NCI-H82 treated with DMSO at 0.1 percent for 48 hours (cell line): ENCODE measurements around the gene EAF1.
"Not testable (repeated sequence)": the region's sequence is repeated elsewhere in the genome, so short reads cannot be mapped to it uniquely, and the experiment has no call there.

ENCODE experiments used
- DNase-seq: peaks from one replicate; lab custom pipeline; 2025; ENCODE audit not compliant: unreplicated experiment; lab: John Stamatoyannopoulos, UW

The EAF1 gene

DNA sequence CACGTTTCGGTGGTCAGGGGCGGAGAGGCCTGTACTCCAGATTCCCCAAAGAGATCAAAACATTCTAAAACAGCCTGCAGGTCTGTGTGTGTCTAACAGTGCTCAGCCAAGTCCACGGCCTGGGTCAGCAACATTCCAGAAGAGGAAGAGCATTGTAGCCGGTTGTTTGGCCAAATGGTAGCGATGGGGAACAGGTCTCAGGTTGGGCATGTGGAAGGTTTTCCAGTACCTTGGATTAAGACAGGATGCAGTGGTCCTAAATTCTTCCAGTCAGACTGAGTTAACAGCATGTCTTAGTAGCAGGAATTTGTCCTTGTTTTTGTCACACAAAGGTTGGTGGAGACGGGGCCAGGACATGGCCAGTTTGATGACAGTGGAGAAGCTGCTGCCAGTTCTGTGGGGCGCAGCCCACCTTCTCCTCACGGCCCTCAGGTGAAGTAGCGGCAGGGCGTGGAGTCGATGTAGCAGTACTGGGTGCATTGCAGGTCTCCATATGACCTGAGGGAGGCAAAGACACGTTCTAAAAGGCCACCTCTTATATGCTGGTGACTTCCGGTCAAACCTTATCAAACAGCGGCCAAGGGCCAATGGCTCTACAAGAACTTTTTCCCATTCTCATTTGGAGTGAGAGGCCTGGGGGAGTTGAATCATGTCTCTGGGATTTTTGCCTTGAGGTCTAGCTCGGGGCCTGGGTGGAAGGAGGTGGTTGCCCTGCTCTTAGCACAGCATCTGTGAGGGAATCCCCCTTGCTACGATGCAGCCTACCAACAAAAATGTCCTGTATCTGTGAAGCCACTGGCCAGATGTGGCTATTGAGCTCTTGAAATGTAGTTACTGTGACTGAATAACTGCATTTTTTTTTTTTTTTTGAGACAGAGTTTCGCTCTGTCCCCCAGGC is 24.1 kb downstream of the EAF1 start:
- no peak for DNase-seq

DNA sequence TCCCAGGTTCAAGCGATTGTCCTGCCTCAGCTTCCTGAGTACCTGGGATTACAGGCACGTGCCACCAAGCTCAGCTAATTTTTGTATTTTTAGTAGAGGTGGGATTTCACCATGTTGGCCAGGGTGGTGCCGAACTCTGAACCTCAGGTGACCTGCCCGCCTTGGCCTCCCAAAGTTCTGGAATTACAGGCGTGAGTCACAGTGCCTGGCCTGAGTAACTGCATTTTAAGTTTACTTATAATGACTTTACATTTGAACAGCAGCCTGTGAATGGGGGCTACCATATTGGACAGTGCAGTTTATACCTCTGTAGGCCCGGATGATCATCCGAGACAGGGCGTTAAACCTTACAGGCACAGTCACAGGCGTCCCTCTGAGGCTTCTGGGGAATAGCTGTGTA is 24.8 kb downstream of the EAF1 start:
- no peak for DNase-seq

DNA sequence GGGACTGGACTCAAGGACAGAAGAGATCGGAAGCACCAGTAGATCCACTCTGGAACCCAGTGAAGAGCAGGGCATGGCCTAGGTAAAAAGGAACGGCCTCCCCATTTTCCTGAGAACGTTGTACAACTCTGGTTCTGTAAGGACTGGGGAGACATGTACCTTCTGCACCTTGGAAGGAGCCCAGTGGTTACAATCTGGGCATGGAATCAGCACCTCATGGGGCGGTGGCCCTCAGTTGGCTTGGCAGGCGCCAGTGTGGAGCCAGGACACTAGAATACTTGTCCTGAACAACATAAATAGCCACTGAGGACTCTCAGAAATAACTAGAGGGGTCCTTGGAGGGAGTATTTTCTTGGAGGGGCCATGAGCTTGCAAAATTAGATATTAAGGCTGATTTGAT is 25.6 kb downstream of the EAF1 start:
- no peak for DNase-seq

- no peak for DNase-seq
Observed at GRCh38 chr3:15453501-15453900, 26.1 kb downstream of the EAF1 start.

DNA sequence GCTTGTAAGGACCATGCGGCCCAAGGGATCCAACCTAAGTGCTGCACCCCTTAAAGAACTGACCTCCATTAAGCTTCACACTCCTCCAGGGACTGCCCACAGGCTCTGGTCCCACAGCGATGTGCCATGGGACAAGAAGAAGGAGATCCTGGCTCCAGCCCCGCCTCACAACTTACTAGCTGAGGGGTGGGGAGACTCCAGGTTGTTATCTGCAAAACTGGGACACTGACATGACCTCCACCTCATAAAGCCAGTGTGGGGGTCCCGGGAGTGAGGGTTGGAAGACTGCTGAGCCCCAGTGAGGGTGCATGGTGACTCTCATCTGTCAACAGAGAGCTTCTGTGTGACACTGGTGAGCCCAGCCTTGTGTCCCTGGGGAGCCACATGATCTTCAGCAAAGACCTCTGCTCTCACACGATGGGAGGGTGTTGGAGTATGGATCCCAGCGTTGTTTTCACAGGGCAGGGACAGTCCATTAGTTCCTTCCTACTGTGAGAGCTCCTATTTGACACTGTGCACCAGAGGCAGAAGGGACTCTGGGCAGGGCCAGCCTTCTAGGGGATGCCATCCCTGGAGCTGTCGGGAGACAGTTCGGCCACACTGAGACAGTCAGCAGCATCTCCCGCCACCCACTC is 26.7 kb downstream of the EAF1 start:
- DNase-seq = no peak

DNA sequence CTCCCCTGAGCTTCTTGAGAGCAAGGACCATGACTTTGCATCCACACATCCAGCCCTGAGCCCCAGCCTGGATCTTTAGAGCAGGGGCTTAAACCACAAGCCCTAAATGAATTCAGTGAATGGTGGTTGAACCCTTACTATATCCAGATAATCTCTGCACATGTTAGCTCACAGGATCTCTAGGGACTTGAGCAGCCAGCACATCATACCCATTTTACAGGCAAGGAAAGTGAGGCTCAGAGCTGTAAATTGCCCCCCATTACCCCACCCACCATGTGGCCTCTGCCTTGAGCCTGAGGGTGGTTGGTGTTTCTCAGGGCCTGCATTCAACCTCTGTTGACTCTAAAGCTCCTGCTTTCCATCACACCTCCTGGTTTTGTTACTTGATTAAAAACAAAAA is 27.6 kb downstream of the EAF1 start:
- no peak for DNase-seq

DNA sequence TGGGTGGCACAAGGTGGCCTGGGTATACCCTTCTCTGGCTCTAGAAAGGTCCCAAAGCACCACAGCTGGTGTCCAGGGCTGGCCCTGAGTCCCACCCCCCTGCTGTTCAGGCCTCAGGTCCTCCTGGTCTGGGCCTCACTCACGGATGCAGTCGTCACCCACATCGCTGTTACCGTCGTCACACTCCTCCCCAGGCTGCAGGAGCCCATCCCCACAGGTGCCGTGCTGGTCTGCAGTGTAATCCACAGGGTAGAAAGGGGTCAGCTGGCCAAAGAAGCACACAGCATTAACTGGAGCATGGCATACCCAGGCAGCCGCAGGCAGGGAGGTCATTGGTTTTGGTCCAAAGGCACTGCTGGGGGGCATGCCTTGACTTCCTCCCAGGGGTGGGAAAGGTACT is 28.4 kb downstream of the EAF1 start:
- DNase-seq = no peak

DNA sequence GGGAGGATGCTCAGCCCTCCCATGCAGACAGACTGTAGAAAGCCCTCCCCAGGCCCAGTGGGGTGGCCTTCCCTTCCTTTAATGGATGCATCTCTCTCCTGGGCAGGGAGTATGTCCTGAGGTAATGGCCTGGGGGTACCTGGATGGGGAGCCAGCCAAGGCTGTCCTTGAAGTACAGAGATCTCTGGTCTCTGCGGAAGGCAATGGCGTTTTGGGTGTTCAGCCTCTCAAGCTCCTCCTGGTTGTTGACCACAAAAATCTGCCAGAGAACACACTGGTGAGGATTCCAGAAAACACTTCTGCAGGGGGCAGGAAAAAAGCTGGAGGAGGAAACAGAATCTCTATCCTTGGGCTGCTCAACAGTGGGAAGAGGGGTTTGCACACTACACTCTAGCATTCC is 28.9 kb downstream of the EAF1 start:
- DNase-seq = no peak

- DNase-seq = not testable (repeated sequence)
Observed at GRCh38 chr3:15456915-15457314, 29.5 kb downstream of the EAF1 start.

- no peak for DNase-seq
Observed at GRCh38 chr3:15458212-15458780, 30.9 kb downstream of the EAF1 start.

DNA sequence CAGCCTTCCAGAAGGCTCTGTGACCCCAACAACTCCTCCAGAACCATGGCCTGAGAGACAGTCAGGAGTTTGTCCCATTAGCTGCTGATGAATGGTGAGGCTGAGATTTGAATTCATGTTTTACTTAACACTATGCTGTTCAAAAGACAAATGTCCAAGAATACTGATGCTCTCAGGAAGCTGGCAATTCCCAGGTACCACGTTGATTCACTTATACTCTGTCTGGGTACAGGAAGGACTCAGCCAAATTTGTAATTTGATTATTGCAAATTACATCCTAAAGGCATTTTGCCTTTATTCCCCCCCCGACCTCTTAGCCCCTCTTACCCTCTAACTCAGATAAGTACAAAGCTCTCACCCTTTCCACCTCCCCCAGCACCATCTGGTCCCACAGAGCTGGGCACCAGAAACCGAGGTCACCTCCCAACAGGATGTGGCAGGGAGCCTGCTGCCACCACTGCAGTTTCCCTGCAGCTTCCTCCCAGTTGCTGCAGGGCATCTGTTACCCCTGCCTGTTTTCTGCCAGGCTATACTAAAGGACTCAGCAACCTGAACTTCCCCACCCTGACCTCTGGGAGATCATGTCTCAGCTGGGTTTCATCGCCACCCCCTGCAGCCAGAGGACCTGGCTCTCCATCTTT is 33.6 kb downstream of the EAF1 start:
- DNase-seq = peak; percentile 11

DNA sequence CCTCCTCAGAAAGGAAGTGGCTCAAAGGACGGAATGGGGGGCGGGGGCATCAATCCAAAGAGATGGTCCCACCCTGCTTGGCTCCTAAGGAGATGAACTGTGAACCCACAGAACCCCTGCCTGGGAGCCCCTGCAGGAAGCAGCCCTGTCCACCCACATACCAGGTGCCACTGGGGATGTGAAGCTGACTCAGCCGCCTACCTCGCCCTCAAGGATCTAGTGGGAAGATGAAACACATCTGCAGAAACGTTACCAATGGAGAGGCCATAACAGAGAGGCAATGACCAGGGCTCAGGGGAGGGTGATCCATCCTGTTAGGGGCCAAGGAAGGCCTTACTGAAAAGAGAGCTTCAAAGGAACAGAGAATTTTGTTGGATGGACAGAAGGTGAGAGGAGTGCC is 35.1 kb downstream of the EAF1 start:
- no peak for DNase-seq

DNA sequence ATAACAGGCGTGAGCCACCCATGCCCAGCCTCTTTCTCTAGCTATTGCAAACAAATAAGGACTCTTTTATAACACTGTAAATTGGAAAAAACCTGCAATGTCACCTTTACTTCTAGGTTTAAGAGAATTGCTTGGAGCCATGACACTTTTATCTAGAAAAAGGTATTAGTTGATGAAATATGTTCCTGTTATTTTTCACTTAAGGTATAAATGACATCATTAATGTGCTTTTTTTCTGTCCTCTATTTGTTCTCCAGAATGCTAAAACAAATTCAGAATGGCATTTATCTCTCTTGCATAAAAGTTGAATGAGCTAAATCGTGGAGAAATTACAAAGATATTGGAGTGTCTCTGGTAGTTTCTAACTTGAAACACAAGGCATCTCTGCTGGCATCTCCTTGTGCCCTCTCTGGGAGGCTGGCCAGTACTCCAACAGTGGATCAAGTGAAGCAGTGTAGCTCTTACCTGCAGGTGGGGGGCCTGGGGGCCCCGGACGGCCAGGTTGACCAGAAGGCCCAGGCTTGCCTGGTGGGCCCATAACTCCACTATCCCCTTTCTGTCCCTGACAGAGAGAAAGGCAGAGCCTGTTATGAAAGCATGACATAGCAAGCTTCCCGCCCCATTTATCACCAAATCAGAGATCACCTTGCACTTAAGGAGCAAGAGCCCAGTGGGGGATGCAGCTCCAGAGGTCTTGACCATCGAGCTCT is 38.6 kb downstream of the EAF1 start:
- no peak for DNase-seq

DNA sequence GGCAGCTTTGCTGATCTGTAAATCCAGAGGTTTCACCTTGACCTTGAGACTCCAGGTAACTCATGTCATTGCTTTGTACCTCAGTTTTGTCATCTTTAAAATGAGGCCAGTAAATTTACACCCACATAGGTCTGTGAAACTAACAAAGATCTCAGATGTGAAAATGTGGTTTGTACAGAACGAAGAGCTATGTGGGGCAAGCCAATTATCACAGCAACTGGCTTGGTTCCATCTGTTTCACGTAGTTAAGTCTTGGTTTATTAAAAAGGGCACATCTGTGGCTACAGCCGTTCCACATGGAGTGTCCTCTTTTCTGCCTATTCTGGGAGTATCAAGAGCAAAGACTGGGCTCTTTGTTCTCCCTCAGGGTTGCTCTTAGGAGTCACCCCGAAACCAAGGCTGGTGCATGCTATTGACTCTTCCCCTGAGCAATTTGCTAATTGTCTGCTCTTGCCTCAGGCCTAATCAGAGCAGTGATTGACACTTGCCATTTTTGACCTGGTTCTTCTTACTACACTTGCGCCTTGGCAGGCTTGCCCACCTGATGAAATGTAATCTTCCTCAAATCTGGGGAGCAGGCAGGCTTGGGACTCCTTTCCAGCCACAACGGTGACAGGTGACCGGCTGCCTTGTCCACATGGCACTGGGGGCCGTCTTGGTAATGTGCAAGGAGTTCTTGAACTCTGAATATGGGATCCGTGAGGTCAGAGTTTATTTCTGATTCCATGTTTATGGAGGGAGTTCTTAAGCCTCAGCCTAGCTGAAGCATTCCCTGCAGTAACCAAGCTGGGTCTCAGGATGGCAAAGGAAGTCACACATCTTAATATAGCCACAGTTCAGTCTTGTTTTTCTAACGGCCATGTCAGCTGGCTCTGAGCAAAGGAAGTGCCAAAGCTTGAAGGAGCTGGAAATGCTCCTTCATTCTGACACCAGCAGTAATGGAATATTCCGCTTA is 40.1 kb downstream of the EAF1 start:
- DNase-seq = peak; percentile 34

- DNase-seq = no peak
Observed at GRCh38 chr3:15470261-15470660, 42.9 kb downstream of the EAF1 start.

GRCh38 chr3:15470849-15471248 is 43.5 kb downstream of the EAF1 start:
- no peak for DNase-seq

GRCh38 chr3:15471861-15472260 is 44.5 kb downstream of the EAF1 start:
- no peak for DNase-seq

DNA sequence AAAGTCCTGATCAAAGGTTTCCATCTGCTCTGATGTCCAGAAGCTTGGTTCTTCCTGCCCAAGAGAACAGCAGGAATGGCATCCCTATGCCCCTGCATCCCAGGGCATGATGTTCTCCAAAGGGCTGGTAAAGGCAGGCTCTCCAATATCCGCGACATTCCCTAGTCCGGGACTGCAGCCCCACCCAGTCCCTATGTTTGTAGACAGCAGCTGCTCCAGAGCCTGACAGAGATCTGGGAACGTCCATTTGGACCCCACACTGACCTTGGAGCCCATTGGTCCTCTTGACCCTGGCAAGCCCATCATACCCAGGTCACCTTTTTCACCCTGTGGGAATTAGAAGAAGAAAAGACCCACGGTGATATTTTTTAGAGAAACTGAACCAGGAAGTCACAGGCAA is 47.8 kb downstream of the EAF1 start:
- DNase-seq = no peak

GRCh38 chr3:15476378-15476777 is 49.0 kb downstream of the EAF1 start:
- DNase-seq = peak; percentile 59
